A673 (cell line): ENCODE results near the gene ZNF213. TPM values are rescaled to one million over a fixed set of nuclear protein-coding genes. Genes with fewer than 3 reads are reported as not detected.

Experiments used
- BruUV-seq: library from RNA; stranded (reverse); fragments of 400-500 nt; replicated peaks from 2 replicates; lab custom pipeline; 2021; lab: Mats Ljungman, UMichigan
- CTCF ChIA-PET: fragments of 300-600 bp; sonication (Branson Sonifier 250); formaldehyde crosslinking; loops from one replicate; lab custom pipeline; 2022; ENCODE audit warnings: antibody characterized with exemption; lab: Charles Lee
- POLR2A ChIA-PET: fragments of 300-600 bp; sonication (Branson Sonifier 250); formaldehyde crosslinking; loops from one replicate; lab custom pipeline; 2022; ENCODE audit warnings: antibody characterized with exemption; ENCODE audit not compliant: low non-redundant PET; lab: Charles Lee
- DNase-seq: peaks from one replicate; pipeline ENCODE4 v3.0.0-alpha.2; 2015; ENCODE audit warnings: low spot score
- H3K27ac ChIP-seq: fragments of 200-600 bp; sonication (generic); 2 replicates; pipeline ENCODE4 v1.5.1; 2016; ENCODE audit warnings: mixed run types, low read depth, mild to moderate bottlenecking, mixed read lengths, antibody characterized with exemption, low read length; ENCODE audit not compliant: poor library complexity, severe bottlenecking
- H3K27me3 ChIP-seq: fragments of 200-600 bp; sonication (generic); replicated peaks from 2 replicates; pipeline ENCODE4 v1.6.1; 2017; ENCODE audit warnings: mixed run types, low read depth, mild to moderate bottlenecking, mixed read lengths, antibody characterized with exemption, low read length; ENCODE audit not compliant: insufficient read depth, poor library complexity
- H3K36me3 ChIP-seq: fragments of 200-600 bp; sonication (generic); 2 replicates; pipeline ENCODE4 v1.6.1; 2016; ENCODE audit warnings: mixed run types, mild to moderate bottlenecking, mixed read lengths, antibody characterized with exemption, low read length; ENCODE audit not compliant: insufficient read depth, poor library complexity, severe bottlenecking
- H3K4me1 ChIP-seq: fragments of 200-600 bp; sonication (generic); 2 replicates; pipeline ENCODE4 v1.6.1; 2017; ENCODE audit warnings: mixed run types, mild to moderate bottlenecking, mixed read lengths, antibody characterized with exemption, low read length; ENCODE audit not compliant: insufficient read depth, poor library complexity, severe bottlenecking
- H3K4me3 ChIP-seq: fragments of 200-600 bp; sonication (generic); 2 replicates; pipeline ENCODE4 v1.5.1; 2016; ENCODE audit warnings: low read depth, mixed run types, mild to moderate bottlenecking, mixed read lengths, low read length; ENCODE audit not compliant: poor library complexity, severe bottlenecking
- H3K9me3 ChIP-seq: fragments of 200-600 bp; sonication (generic); 2 replicates; pipeline ENCODE4 v1.6.1; 2016; ENCODE audit warnings: mixed run types, low read depth, mild to moderate bottlenecking, mixed read lengths, antibody characterized with exemption, low read length; ENCODE audit not compliant: poor library complexity, severe bottlenecking
- CTCF ChIP-seq: fragments of 300-800, 200-600 bp; sonication (generic); conservative IDR thresholded peaks from 2 replicates; pipeline ENCODE4 v1.5.1; 2017; ENCODE audit warnings: low read depth, mild to moderate bottlenecking, antibody characterized with exemption, low read length, moderate library complexity, mixed read lengths
- EZH2 ChIP-seq: fragments of 200-600 bp; sonication (generic); IDR thresholded peaks from 2 replicates; pipeline ENCODE4 v1.6.1; 2017; ENCODE audit warnings: borderline replicate concordance, low read depth, mild to moderate bottlenecking, mixed read lengths, antibody characterized with exemption, low read length; ENCODE audit not compliant: poor library complexity, severe bottlenecking
- intact Hi-C: fragments of 100-400 bp; cut with micrococcal nuclease; formaldehyde crosslinking; loops from one replicate; pipeline ENCODE4 v1.10.0; 2022; ENCODE audit not compliant: unreplicated experiment
- total RNA-seq: library from RNA; stranded (reverse); gene quantifications from 2 replicates; pipeline ENCODE4 v1.2.3, GENCODE V29; 2021

Gene ZNF213
- total RNA-seq, 1 experiment from 2014 or later, result 16.0 TPM

DNA sequence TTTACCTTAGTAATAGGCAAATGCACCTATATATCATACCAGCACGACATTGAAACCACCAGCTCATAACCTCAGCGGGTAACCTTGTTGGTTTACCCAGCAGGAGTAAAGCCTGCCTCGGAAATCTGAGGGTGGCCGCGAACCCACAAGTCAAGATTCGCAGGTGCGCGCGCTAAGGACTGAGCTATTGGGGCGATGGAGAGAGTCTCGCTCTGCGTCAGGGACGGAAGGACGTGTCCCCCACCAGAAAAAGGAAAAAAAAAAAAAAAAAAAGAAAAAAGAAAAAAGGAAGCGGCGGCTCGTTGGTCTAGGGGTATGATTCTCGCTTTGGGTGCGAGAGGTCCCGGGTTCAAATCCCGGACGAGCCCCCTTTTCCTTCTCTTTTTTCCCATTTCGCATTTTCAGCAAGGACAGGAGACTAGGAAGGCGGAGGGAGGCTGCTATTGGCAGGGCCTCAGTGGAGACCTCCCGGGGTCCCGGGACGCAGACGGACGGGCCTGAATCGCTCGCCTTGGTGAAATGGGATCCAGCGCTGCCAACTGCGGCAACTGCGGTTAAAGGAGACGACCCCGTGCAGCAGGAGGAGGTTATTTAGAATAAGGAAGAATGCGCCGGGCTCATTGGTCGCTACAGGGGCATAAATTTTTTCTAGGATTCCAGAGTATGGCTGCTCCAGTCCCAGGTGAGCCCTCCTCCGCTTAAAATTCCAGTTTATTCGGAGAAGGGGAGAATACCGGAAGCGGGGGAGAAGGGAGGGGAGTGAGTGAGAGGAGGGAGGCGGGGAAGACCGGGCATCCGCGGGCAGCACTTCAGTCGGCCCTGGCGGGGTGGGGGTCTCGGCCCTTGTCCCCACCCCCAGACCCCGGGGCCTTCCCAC is 53.2 kb downstream of the ZNF213 start, which contains the start of gene OR1F1:
Gene OR1F1 (plus strand): TSS at position 407 of the 877 bp plus-strand sequence.
- no peaks in the 10 kb centered on the region for H3K27me3 ChIP-seq
- H3K4me3 ChIP-seq, result peak within 1 kb of the TSS; percentile 75
- BruUV-seq, result no TSS peak
- H3K27ac ChIP-seq, result peak within 1 kb of the TSS; percentile 24
- POLR2A ChIA-PET, result no interaction called here
- DNase-seq, result peak; percentile 88
- peaks cover 16% of the 10 kb centered on the region for H3K4me1 ChIP-seq
- no peaks in the 10 kb centered on the region for H3K9me3 ChIP-seq
- H3K36me3 ChIP-seq, result no peaks in the 10 kb centered on the region
- CTCF ChIA-PET, result no interaction called here
- TF ChIP-seq EZH2 (no peak), CTCF (no peak)
- intact Hi-C loops, result loop anchor here (2.0 kb wide), 2 partner anchors 37 to 313 kb away; partner anchors contain the start of gene CLUAP1

- peak overlapping the region; percentile 75 for H3K4me3 ChIP-seq
- no peaks in the 10 kb centered on the region for H3K36me3 ChIP-seq
- peak overlapping the region; percentile 9 for H3K27ac ChIP-seq
- no TSS peak for BruUV-seq
- H3K4me1 ChIP-seq, result peaks cover 16% of the 10 kb centered on the region
- CTCF ChIA-PET, result interaction anchor here (0.6 kb wide), 1 partner anchor 214 kb away, joined by 3 read pairs; no protein-coding TSS in a partner anchor
- no peaks in the 10 kb centered on the region for H3K27me3 ChIP-seq
- TF ChIP-seq EZH2 (no peak), CTCF (no peak)
- no peaks in the 10 kb centered on the region for H3K9me3 ChIP-seq
- intact Hi-C loops, result loop anchor here (2.0 kb wide), 2 partner anchors 38 to 312 kb away; partner anchors contain the start of gene CLUAP1
- POLR2A ChIA-PET, result no interaction called here
- DNase-seq, result no peak
Measured at GRCh38 chr16:3188675-3188924, 53.8 kb downstream of the ZNF213 start.

- Histone ChIP-seq H3K9me3 (no peaks in the 10 kb centered on the region), H3K27me3 (no peaks in the 10 kb centered on the region), H3K36me3 (no peaks in the 10 kb centered on the region), H3K4me3 (peak overlapping the region; percentile 75), H3K27ac (peak overlapping the region; percentile 24), H3K4me1 (peaks cover 16% of the 10 kb centered on the region)
- ChIA-PET POLR2A (no interaction called here), CTCF (interaction anchor here (0.6 kb wide), 1 partner anchor 214 kb away, joined by 3 read pairs; no protein-coding TSS in a partner anchor)
- BruUV-seq, result no TSS peak
- DNase-seq, result peak; percentile 89
- intact Hi-C loops, result loop anchor here (2.0 kb wide), 2 partner anchors 38 to 312 kb away; partner anchors contain the start of gene CLUAP1
- TF ChIP-seq EZH2 (no peak), CTCF (no peak)
Measured at GRCh38 chr16:3188925-3189825, 54.3 kb downstream of the ZNF213 start.
